Measurements from ENCODE around the gene ANKRD13D. TPM values are rescaled to one million over a fixed set of nuclear protein-coding genes. Genes with fewer than 3 reads are reported as not detected.

ANKRD13D gene
- total RNA-seq, 2 donors from 2014 or later: 66.6 to 101 TPM

GRCh38 chr11:67292671-67293070 lies 3.6 kb downstream of the ANKRD13D start:
- no peaks in the 10 kb centered on the region for H3K27me3 ChIP-seq (replicated peaks; ENCODE audit: insufficient read depth)
- H3K4me3 ChIP-seq: no peak overlapping the region
- no peak overlapping the region for H3K27ac ChIP-seq
- no peak for TF ChIP-seq CTCF (IDR thresholded peaks at IDR 0.05)
- ATAC-seq (ENCODE audit: insufficient number of reproducible peaks, low FRiP score, low read depth): no peak
- no peak for DNase-seq (ENCODE audit: low spot score)
- peaks cover 6% of the 10 kb centered on the region for H3K36me3 ChIP-seq
- H3K9me3 ChIP-seq: no peaks in the 10 kb centered on the region
- H3K4me1 ChIP-seq (ENCODE audit: control insufficient read depth in 1 of 2, low read depth in 2 of 2): peaks cover 8 to 39% of the 10 kb centered on the region in 2 donors

- DNase-seq (ENCODE audit: low spot score) (no peak), ATAC-seq (ENCODE audit: insufficient number of reproducible peaks, low FRiP score, low read depth) (no peak)
- Histone ChIP-seq H3K4me1 (ENCODE audit: control insufficient read depth in 1 of 2, low read depth in 2 of 2) (peaks cover 3 to 35% of the 10 kb centered on the region in 2 donors), H3K36me3 (peaks cover 6% of the 10 kb centered on the region), H3K27ac (no peak overlapping the region), H3K9me3 (no peaks in the 10 kb centered on the region), H3K27me3 (replicated peaks; ENCODE audit: insufficient read depth) (no peaks in the 10 kb centered on the region), H3K4me3 (no peak overlapping the region)
- no peak for TF ChIP-seq CTCF (IDR thresholded peaks at IDR 0.05)
Measured at GRCh38 chr11:67293090-67293489, 4.0 kb downstream of the ANKRD13D start.

GRCh38 chr11:67295846-67296245 lies 6.7 kb downstream of the ANKRD13D start:
- no peaks in the 10 kb centered on the region for H3K27me3 ChIP-seq (replicated peaks; ENCODE audit: insufficient read depth)
- H3K9me3 ChIP-seq: no peaks in the 10 kb centered on the region
- no peak overlapping the region for H3K4me3 ChIP-seq
- peaks cover 30% of the 10 kb centered on the region for H3K36me3 ChIP-seq
- H3K4me1 ChIP-seq (ENCODE audit: control insufficient read depth in 1 of 2, low read depth in 2 of 2): peaks cover 0 to 20% of the 10 kb centered on the region in 2 donors
- TF ChIP-seq CTCF (IDR thresholded peaks at IDR 0.05): no peak
- DNase-seq (ENCODE audit: low spot score): no peak
- no peak overlapping the region for H3K27ac ChIP-seq
- no peak for ATAC-seq (ENCODE audit: insufficient number of reproducible peaks, low FRiP score, low read depth)

- Histone ChIP-seq H3K9me3 (no peaks in the 10 kb centered on the region), H3K27me3 (replicated peaks; ENCODE audit: insufficient read depth) (no peaks in the 10 kb centered on the region), H3K4me3 (no peak overlapping the region), H3K4me1 (ENCODE audit: control insufficient read depth in 1 of 2, low read depth in 2 of 2) (peaks cover 6 to 12% of the 10 kb centered on the region in 2 donors), H3K36me3 (peaks cover 37% of the 10 kb centered on the region), H3K27ac (no peak overlapping the region)
- no peak for TF ChIP-seq CTCF (IDR thresholded peaks at IDR 0.05)
- DNase-seq (ENCODE audit: low spot score) (no peak), ATAC-seq (ENCODE audit: insufficient number of reproducible peaks, low FRiP score, low read depth) (no peak)
Measured at GRCh38 chr11:67298786-67299185, 9.7 kb downstream of the ANKRD13D start.

- peaks cover 37% of the 10 kb centered on the region for H3K36me3 ChIP-seq
- no peak for DNase-seq (ENCODE audit: low spot score)
- TF ChIP-seq CTCF (IDR thresholded peaks at IDR 0.05): no peak
Measured at GRCh38 chr11:67299471-67300191, 10.5 kb downstream of the ANKRD13D start.

More at GRCh38 chr11:67299471-67300191, 10.5 kb downstream of the ANKRD13D start:
- no peaks in the 10 kb centered on the region for H3K27me3 ChIP-seq (replicated peaks; ENCODE audit: insufficient read depth)
- H3K4me1 ChIP-seq (ENCODE audit: control insufficient read depth in 1 of 2, low read depth in 2 of 2): peaks cover 11 to 18% of the 10 kb centered on the region in 2 donors
- no peak overlapping the region for H3K4me3 ChIP-seq
- no peak overlapping the region for H3K27ac ChIP-seq
- no peaks in the 10 kb centered on the region for H3K9me3 ChIP-seq
- no peak for ATAC-seq (ENCODE audit: insufficient number of reproducible peaks, low FRiP score, low read depth)

Measured in thoracic aorta (tissue), 2 donors.